GM23338 (cell line): ENCODE measurements around the gene ZNF804A. TPM values are rescaled to one million over a fixed set of nuclear protein-coding genes. Genes with fewer than 3 reads are reported as not detected.

Source experiments
- ATAC-seq: fragments of 200-7000 bp; cut with Tn5 transposase; 3 replicates; pipeline ENCODE4 v1.9.1; 2020
- DNase-seq: peaks from one replicate; pipeline ENCODE4 v3.0.0-alpha.2; 2015; ENCODE audit warnings: low spot score
- H2AFZ ChIP-seq: fragments of 200-600 bp; sonication (generic); 2 replicates; pipeline ENCODE4 v1.8.0; 2016; ENCODE audit warnings: antibody characterized with exemption, mild to moderate bottlenecking, moderate library complexity
- H3F3A ChIP-seq: fragments of 200-600 bp; sonication (generic); replicated peaks from 2 replicates; pipeline ENCODE4 v1.8.0; 2017; ENCODE audit warnings: antibody characterized with exemption, mixed run types, low read depth
- H3K27ac ChIP-seq: fragments of 200-600 bp; sonication (generic); 2 replicates; pipeline ENCODE4 v1.6.1; 2016; ENCODE audit warnings: low read depth
- H3K27me3 ChIP-seq: fragments of 200-600 bp; sonication (generic); 2 replicates; pipeline ENCODE4 v1.8.0; 2016; ENCODE audit warnings: mild to moderate bottlenecking, mixed run types, moderate library complexity; ENCODE audit not compliant: insufficient read depth
- H3K36me3 ChIP-seq: fragments of 200-600 bp; sonication (generic); 2 replicates; pipeline ENCODE4 v1.8.0; 2016; ENCODE audit warnings: mild to moderate bottlenecking; ENCODE audit not compliant: insufficient read depth
- H3K4me1 ChIP-seq: fragments of 200-600 bp; sonication (generic); 2 replicates; pipeline ENCODE4 v1.8.0; 2016; ENCODE audit warnings: mild to moderate bottlenecking, moderate library complexity; ENCODE audit not compliant: insufficient read depth
- H3K4me2 ChIP-seq: fragments of 200-600 bp; sonication (generic); 2 replicates; pipeline ENCODE4 v1.7.1; 2017; ENCODE audit warnings: mixed run types
- H3K4me3 ChIP-seq: fragments of 200-600 bp; sonication (generic); 2 replicates; pipeline ENCODE4 v1.6.1; 2016; ENCODE audit warnings: mixed run types
- H3K79me2 ChIP-seq: fragments of 200-600 bp; sonication (generic); replicated peaks from 2 replicates; pipeline ENCODE4 v1.8.0; 2017; ENCODE audit warnings: mild to moderate bottlenecking; ENCODE audit not compliant: insufficient read depth
- H3K9me2 ChIP-seq: fragments of 200-600 bp; sonication (generic); 2 replicates; pipeline ENCODE4 v1.8.0; 2017; ENCODE audit not compliant: insufficient read depth
- H4K20me1 ChIP-seq: fragments of 200-600 bp; sonication (generic); replicated peaks from 2 replicates; pipeline ENCODE4 v1.8.0; 2017; ENCODE audit warnings: mild to moderate bottlenecking; ENCODE audit not compliant: insufficient read depth
- H3K27ac Mint-ChIP-seq: 2 replicates; pipeline ENCODE4 v1.8.0; 2020; ENCODE audit warnings: inconsistent platforms, mild to moderate bottlenecking, moderate library complexity, mixed read lengths
- H3K27me3 Mint-ChIP-seq: 3 replicates; pipeline ENCODE4 v1.8.0; 2022; ENCODE audit warnings: low read depth, mild to moderate bottlenecking, moderate library complexity, mixed read lengths, inconsistent platforms; ENCODE audit not compliant: insufficient read depth, poor library complexity
- H3K36me3 Mint-ChIP-seq: 3 replicates; pipeline ENCODE4 v1.8.0; 2021; ENCODE audit warnings: low read depth, mild to moderate bottlenecking, inconsistent platforms, moderate library complexity, mixed read lengths
- H3K4me1 Mint-ChIP-seq: 3 replicates; pipeline ENCODE4 v1.8.0; 2020; ENCODE audit warnings: mild to moderate bottlenecking, inconsistent platforms, mixed read lengths
- H3K4me3 Mint-ChIP-seq: 3 replicates; pipeline ENCODE4 v1.8.0; 2021; ENCODE audit warnings: moderate library complexity, mild to moderate bottlenecking, inconsistent platforms, mixed read lengths
- H3K9me3 Mint-ChIP-seq: 3 replicates; pipeline ENCODE4 v1.8.0; 2020; ENCODE audit warnings: moderate library complexity, mild to moderate bottlenecking, inconsistent platforms, mixed read lengths
- CREB1 ChIP-seq: fragments of 250-450 bp; sonication (Bioruptor Pico); IDR thresholded peaks from 2 replicates; pipeline ENCODE4 v1.5.0; 2020; ENCODE audit warnings: low read depth, mild to moderate bottlenecking, moderate library complexity
- polyA plus RNA-seq: library from polyadenylated mRNA; unstranded; fragments of >200 nt; fragmentation: Nextera tagmentation; extraction: Ambion mirVana; gene quantifications from 2 replicates; pipeline ENCODE4 v1.2.1, GENCODE V29; 2016
- total RNA-seq: library from RNA; depleted of rRNA; stranded (reverse); fragments of >200 nt; shearing (Covaris generic); gene quantifications from 2 replicates; pipeline ENCODE4 v1.2.3, GENCODE V29; 2014
- TF ChIP-seq, protein P1 (sequence below): IDR thresholded peaks from one replicate; pipeline ENCODE4 v1.6.1; 2018; ENCODE audit warnings: antibody characterized with exemption; ENCODE audit not compliant: unreplicated experiment
- TF ChIP-seq, protein P2 (sequence below), 2 experiments: fragments of 200-600 bp in 1 of 2; sonication (generic) in 1 of 2; conservative IDR thresholded peaks; 2 replicates each; pipeline versions ENCODE4 v1.5.1 to v1.6.1; 2016 to 2017; ENCODE audit warnings: antibody characterized with exemption in 2 of 2, low read depth in 2 of 2, mild to moderate bottlenecking in 2 of 2, moderate library complexity in 1 of 2
- TF ChIP-seq, protein P3 (sequence below): fragments of 250-450 bp; sonication (Bioruptor Pico); IDR thresholded peaks from 2 replicates; pipeline ENCODE4 v1.5.0; 2020; ENCODE audit warnings: mild to moderate bottlenecking, moderate library complexity

Gene ZNF804A
- total and polyA plus RNA-seq, 2 experiments from 2014 or later, result not detected

DNA sequence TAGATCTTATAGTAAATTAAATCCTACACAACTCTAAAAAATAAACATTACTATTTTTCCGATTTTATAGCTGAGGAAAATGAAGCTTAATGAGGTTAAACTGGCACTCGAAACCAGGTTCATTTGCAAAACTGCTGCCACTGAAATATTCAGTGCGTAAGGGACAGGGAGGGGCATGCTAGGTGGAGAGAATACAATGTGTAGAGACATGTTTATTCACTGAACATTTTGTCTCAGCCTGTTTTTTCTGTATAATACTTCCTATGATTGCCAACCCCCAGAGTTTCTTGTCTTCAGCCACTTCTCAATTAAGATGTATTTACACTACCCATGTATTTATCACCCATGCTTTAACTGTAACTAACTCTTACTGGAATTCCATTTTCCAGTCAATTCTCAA is 31.6 kb upstream of the ZNF804A start (continued):
- TF ChIP-seq, protein P1, sequence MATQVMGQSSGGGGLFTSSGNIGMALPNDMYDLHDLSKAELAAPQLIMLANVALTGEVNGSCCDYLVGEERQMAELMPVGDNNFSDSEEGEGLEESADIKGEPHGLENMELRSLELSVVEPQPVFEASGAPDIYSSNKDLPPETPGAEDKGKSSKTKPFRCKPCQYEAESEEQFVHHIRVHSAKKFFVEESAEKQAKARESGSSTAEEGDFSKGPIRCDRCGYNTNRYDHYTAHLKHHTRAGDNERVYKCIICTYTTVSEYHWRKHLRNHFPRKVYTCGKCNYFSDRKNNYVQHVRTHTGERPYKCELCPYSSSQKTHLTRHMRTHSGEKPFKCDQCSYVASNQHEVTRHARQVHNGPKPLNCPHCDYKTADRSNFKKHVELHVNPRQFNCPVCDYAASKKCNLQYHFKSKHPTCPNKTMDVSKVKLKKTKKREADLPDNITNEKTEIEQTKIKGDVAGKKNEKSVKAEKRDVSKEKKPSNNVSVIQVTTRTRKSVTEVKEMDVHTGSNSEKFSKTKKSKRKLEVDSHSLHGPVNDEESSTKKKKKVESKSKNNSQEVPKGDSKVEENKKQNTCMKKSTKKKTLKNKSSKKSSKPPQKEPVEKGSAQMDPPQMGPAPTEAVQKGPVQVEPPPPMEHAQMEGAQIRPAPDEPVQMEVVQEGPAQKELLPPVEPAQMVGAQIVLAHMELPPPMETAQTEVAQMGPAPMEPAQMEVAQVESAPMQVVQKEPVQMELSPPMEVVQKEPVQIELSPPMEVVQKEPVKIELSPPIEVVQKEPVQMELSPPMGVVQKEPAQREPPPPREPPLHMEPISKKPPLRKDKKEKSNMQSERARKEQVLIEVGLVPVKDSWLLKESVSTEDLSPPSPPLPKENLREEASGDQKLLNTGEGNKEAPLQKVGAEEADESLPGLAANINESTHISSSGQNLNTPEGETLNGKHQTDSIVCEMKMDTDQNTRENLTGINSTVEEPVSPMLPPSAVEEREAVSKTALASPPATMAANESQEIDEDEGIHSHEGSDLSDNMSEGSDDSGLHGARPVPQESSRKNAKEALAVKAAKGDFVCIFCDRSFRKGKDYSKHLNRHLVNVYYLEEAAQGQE, result no peak
- TF ChIP-seq, protein P2, sequence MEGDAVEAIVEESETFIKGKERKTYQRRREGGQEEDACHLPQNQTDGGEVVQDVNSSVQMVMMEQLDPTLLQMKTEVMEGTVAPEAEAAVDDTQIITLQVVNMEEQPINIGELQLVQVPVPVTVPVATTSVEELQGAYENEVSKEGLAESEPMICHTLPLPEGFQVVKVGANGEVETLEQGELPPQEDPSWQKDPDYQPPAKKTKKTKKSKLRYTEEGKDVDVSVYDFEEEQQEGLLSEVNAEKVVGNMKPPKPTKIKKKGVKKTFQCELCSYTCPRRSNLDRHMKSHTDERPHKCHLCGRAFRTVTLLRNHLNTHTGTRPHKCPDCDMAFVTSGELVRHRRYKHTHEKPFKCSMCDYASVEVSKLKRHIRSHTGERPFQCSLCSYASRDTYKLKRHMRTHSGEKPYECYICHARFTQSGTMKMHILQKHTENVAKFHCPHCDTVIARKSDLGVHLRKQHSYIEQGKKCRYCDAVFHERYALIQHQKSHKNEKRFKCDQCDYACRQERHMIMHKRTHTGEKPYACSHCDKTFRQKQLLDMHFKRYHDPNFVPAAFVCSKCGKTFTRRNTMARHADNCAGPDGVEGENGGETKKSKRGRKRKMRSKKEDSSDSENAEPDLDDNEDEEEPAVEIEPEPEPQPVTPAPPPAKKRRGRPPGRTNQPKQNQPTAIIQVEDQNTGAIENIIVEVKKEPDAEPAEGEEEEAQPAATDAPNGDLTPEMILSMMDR (conservative IDR thresholded peaks at IDR 0.05; ENCODE audit: low read depth in 2 of 2), result no peak
- TF ChIP-seq, protein P3, sequence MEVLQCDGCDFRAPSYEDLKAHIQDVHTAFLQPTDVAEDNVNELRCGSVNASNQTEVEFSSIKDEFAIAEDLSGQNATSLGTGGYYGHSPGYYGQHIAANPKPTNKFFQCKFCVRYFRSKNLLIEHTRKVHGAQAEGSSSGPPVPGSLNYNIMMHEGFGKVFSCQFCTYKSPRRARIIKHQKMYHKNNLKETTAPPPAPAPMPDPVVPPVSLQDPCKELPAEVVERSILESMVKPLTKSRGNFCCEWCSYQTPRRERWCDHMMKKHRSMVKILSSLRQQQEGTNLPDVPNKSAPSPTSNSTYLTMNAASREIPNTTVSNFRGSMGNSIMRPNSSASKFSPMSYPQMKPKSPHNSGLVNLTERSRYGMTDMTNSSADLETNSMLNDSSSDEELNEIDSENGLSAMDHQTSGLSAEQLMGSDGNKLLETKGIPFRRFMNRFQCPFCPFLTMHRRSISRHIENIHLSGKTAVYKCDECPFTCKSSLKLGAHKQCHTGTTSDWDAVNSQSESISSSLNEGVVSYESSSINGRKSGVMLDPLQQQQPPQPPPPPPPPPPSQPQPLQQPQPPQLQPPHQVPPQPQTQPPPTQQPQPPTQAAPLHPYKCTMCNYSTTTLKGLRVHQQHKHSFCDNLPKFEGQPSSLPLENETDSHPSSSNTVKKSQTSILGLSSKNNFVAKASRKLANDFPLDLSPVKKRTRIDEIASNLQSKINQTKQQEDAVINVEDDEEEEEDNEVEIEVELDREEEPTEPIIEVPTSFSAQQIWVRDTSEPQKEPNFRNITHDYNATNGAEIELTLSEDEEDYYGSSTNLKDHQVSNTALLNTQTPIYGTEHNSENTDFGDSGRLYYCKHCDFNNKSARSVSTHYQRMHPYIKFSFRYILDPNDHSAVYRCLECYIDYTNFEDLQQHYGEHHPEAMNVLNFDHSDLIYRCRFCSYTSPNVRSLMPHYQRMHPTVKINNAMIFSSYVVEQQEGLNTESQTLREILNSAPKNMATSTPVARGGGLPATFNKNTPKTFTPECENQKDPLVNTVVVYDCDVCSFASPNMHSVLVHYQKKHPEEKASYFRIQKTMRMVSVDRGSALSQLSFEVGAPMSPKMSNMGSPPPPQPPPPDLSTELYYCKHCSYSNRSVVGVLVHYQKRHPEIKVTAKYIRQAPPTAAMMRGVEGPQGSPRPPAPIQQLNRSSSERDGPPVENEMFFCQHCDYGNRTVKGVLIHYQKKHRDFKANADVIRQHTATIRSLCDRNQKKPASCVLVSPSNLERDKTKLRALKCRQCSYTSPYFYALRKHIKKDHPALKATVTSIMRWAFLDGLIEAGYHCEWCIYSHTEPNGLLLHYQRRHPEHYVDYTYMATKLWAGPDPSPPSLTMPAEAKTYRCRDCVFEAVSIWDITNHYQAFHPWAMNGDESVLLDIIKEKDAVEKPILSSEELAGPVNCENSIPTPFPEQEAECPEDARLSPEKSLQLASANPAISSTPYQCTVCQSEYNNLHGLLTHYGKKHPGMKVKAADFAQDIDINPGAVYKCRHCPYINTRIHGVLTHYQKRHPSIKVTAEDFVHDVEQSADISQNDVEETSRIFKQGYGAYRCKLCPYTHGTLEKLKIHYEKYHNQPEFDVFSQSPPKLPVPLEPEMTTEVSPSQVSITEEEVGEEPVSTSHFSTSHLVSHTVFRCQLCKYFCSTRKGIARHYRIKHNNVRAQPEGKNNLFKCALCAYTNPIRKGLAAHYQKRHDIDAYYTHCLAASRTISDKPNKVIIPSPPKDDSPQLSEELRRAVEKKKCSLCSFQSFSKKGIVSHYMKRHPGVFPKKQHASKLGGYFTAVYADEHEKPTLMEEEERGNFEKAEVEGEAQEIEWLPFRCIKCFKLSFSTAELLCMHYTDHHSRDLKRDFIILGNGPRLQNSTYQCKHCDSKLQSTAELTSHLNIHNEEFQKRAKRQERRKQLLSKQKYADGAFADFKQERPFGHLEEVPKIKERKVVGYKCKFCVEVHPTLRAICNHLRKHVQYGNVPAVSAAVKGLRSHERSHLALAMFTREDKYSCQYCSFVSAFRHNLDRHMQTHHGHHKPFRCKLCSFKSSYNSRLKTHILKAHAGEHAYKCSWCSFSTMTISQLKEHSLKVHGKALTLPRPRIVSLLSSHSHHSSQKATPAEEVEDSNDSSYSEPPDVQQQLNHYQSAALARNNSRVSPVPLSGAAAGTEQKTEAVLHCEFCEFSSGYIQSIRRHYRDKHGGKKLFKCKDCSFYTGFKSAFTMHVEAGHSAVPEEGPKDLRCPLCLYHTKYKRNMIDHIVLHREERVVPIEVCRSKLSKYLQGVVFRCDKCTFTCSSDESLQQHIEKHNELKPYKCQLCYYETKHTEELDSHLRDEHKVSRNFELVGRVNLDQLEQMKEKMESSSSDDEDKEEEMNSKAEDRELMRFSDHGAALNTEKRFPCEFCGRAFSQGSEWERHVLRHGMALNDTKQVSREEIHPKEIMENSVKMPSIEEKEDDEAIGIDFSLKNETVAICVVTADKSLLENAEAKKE, result no peak

DNA sequence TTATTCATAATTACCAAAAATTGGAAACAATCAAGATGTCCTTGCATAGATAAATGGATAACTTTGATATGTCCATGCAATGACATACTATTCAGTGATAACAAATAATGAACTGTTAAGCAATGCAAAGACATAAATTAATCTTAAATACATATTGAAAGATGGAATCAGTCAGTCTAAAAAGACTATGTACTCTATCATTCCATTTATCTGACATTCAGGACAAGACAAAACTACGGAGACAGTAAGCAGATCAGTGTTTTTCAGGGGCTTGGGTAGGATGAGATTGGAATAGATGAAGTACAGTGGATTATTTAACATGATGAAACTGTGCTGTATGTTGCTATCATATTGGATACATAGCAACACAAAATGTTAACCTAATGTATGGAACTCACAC is 21.3 kb upstream of the ZNF804A start:
- no peak overlapping the region for H3K4me3 Mint-ChIP-seq
- Histone ChIP-seq H2AFZ (no peak overlapping the region), H3K27me3 (no peaks in the 10 kb centered on the region), H3K4me3 (no peak overlapping the region), H4K20me1 (no peaks in the 10 kb centered on the region), H3K27ac (no peak overlapping the region), H3K79me2 (no peaks in the 10 kb centered on the region), H3K36me3 (no peaks in the 10 kb centered on the region), H3K4me1 (no peaks in the 10 kb centered on the region), H3K9me2 (no peaks in the 10 kb centered on the region), H3K4me2 (no peak overlapping the region), H3F3A (no peaks in the 10 kb centered on the region)
- no peaks in the 10 kb centered on the region for H3K36me3 Mint-ChIP-seq
- no peaks in the 10 kb centered on the region for H3K27me3 Mint-ChIP-seq
- no peak overlapping the region for H3K27ac Mint-ChIP-seq
- DNase-seq (no peak), ATAC-seq (no peak)
- H3K4me1 Mint-ChIP-seq, result no peaks in the 10 kb centered on the region
- H3K9me3 Mint-ChIP-seq, result no peaks in the 10 kb centered on the region
- no peak for TF ChIP-seq CREB1
